HG03558 (cell line): ENCODE measurements around the gene CCDC181.

Source experiments
- ATAC-seq: cut with Tn5 transposase; IDR thresholded peaks from one replicate; pipeline ENCODE4 v1.9.1; 2021; ENCODE audit warnings: moderate number of reproducible peaks; ENCODE audit not compliant: unreplicated experiment; ENCODE audit errors: extremely low read depth

The CCDC181 gene

DNA sequence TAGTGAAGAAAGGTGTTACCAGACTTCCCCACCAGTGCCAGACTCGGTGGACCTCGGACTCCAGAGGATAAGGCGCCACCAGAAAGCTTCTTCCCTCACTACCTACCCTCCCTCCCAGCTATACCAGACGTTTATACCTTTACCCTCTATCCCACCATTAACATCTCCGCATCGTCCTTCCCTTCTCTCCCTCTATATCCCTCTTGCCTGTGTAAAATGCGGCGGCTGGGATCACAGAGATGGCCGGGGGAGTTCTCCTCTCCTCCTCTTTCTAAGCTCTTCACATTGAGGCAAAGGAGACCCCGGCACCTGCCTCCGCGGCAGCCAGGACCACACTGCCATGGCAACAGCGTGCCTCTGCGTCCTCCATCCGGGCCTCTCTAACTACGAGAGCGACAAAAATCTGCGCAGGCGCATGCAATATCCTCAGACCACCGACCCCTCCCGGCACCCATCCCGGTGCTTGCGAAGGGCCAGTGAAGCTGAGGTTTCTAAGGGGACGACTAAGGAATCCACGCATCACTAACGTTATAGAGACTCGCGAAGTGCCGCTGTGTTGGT is at the start of gene CCDC181:
CCDC181 (minus strand) TSS at position 394 of the 561 bp plus-strand sequence. CDS start 2,547 bp downstream, outside the sequence.
- no peak for ATAC-seq

DNA sequence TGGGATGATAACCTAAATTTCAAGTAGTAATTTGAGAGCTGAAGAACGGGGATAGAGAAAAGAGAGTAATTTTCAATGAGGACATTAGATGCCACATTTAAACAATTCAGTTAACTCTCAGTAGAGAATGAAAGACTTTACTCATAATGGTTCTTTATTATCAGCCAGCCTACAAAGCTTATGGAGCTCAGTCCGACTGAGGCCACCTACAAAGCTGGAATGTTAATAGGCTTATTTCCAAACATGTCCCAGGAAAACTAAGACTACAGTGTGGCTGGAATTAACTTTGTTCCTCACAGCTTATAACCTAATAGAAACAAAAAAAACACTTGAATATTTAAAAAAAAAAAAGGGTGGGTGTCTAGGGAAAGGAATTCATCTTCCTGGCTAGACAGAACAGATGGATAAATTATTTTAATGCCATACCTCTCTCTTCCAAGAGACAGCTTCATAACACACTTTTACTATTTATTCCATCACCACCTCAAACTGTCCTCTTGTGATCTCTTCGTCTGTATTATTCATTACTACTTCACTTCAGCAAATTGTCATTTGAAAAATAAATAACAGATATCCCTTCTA is 48.6 kb upstream of the CCDC181 start:
- ATAC-seq: no peak

DNA sequence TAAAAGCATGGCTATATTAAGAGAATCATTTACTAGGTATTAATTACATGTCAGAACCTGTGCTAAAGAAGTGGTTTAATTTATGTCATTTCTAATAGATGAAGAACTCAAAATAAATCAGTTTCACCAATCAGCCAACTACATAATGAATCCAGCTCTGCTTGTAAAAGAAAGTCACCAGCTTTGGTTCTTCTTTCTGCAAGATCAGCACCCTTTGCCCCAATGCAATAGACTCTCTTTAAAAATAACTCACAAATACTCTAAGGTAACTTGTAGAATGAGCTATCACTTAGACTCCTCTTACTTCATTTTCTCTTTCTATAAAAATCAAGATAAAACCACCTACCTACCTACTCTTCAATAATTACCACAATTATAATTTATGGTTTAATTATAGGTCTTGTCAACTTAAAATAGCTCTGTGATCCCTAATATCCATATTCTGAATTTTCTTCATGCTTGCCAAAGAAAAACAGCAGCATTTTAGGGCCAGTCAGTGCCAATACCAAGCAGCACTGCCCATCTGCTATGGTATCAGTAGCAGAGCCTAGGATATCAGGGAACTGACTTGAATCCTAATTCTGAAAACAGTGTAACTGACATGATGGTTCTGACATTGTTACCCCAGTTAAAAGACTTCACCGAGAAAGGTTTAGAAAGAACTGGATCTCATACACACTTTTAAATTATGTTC is 47.2 kb upstream of the CCDC181 start:
- ATAC-seq: no peak

DNA sequence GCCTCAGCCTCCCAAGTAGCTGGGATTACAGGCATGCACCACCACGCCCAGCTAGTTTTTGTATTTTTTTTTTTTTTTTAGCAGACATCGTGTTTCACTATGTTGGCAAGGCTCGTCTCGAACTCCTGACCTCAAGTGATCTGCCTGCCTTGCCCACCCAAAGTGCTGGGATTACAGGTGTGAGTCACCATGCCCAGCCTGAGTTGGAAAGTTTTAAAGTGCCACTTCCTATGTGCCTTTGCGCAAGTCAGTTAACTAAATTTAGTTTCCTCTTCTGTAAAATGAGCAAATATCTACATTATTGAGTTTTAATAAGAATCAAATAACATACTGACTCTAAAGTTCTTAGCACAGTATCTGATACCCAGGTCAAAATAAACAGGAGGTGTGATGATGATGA is 46.1 kb upstream of the CCDC181 start:
- ATAC-seq: no peak

DNA sequence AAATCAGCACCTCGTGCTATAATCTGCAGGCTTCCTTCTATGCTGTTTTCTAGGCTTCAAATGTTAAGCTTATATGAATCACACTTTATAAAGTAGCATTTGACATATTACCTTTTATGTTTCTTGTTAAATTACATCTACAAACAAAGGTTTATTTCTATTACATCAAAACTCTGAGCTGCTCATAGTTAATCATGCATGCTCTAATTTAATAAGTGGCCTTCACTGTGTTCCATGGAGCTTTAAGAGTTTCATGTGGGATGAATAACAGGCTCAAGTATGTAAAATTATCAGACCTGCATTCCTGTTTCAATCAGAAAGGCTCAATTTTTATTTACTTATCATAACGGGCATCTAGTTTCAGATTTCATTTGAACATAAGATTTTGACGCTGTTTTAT is 45.5 kb upstream of the CCDC181 start:
- no peak for ATAC-seq

DNA sequence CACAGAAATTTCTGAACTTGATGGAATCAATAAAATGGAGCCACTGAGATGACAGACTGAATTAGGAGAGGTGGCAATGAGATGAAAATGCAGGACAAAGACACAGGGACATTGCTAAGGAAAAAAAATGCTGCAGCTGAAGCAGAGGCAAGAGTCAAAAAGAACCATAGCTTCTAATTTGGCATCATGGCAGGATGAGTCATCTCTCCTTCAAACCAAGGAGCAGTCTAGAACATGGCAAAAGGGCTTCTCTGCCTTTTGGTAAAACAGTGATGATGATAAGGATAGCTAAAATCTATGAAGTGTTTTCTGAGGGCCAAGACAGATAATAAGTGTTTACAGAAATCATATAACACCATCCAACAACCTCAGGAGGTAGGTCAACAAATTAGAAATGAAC is 41.7 kb upstream of the CCDC181 start:
- no peak for ATAC-seq

DNA sequence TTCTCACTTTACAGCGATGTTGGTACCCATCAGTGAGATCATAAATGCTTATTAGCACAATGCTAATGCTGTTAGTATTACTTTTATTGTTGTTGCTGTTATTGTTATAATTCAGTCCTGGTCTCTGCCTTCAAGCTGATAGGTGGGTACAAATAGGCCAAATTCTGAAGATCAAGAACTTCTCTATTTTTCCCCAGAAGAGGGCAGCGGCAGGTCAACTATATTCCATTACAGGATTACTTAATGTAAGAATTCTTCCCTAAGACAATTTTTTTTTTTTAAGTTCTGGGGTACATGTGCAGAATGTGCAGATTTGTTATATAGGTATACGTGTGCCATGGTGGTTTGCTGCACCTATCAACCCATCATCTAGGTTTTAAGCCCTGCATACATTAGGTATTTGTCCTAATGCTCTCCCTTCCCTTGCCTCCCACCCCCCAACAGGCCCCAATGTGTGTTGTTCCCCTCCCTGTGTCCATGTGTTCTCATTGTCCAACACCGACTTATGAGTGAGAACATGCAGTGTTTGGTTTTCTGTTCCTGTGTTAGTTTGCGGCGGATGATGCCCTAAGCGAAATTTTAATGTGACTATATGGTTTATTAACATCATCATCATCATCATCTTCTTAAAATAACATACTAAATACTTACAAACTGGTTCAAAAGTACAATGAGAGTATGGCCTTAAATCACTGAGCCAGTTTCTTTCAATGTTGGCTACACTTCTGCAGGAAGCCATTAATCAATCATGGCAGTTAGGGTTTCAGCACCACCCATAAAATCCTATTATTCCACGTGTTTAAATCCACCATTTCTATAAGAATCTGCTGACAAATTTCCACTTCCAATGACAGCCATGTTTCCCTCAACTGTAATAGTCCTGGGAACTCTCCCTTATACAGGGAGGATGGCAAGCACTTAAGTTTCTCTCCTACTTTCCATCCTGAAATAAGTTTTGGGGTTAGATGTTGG is 39.3 kb upstream of the CCDC181 start:
- ATAC-seq: no peak

DNA sequence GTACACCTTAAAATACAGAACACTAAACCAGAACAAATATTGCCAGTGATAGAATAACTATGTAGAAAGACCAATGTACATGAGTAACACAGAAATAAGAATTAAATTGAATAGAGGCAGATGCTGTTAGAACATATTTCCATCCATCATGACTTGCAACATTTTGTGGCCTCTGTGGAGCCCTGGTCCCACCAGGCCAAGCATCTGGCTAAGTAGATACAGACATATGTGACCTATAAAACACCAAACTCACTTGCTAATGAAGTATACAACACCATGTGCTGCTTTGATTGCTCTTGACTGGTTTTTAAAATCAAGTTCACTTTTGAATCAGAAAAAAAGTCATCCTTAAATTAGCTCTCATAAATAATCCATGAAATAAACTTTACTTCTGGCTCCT is 38.0 kb upstream of the CCDC181 start:
- no peak for ATAC-seq

DNA sequence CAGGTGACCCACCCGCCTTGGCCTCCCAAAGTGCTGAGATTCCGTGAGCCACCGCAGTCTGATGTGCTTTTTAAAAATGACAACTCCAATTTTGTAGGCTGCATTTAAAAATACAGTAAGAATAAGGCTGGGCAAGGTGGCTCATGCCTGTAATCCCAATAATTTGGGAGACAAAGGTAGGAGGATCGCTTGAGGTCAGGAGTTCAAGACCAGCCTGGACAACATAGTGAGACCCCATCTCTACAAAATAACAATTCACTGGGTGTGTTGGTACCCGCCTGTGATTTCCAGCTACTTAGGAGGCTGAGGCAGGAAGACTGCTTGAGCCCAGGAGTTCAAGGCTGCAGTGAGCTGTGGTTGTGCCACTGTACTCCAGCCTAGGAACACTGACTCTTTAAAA is 35.1 kb upstream of the CCDC181 start:
- ATAC-seq: no peak

DNA sequence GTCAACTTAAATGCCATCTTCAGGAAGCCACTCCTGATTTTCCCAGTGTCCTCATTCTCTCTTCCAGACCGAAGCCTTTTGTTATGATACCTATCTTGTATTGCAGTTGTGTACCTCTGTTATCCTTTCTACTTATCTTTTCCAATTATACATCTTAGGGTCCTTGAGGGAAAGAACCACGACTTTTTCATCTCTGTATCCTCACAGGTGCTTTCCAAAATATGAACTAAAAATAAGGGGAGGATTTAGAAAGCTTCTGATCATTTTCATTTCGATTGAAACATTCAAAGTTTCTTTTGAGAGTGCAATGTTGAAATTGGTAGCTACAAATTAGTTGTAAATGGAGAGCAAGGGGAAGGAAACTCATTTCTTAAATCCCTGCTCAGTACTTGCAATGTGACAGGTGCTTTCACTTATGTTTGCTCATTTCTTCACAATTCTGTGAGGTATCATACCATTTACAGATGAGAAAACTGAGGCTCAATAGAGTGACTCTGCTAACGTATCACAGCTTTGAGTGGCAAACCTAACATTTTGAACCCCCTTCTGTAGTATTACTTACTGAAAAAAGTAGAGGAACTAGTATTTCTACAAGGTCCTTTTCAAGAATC is 34.2 kb upstream of the CCDC181 start:
- ATAC-seq: no peak

DNA sequence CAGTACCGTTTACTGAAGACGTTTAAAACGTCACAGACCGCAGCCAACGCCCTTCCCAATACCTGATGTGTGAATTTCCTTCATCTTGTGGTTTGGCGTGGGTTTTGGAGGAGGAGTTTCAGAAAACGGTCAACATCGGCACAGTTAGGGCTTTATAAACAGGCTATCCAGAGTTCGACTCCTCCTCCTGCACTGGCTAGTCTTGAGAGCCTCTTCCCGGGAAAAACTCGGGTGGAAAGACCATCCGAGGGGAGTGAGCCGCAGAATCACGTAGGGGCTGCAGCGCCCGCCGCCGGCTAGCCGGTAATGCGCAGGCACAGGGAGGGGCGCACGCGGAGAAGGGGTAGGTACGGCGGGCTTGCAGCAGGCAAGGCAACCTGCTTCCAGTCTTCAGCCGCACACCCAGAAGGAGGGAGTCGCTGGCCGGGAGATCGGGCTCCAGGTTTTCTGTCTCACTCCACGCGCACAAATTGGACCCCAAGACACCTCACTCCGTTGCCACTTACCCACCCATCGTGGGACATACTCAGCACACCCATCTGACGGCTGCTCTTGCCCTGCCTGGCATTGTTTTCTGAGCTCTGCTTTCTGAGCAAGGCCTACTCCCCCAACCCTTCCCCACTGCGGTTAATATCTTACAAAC is 33.0 kb upstream of the CCDC181 start:
- no peak for ATAC-seq

DNA sequence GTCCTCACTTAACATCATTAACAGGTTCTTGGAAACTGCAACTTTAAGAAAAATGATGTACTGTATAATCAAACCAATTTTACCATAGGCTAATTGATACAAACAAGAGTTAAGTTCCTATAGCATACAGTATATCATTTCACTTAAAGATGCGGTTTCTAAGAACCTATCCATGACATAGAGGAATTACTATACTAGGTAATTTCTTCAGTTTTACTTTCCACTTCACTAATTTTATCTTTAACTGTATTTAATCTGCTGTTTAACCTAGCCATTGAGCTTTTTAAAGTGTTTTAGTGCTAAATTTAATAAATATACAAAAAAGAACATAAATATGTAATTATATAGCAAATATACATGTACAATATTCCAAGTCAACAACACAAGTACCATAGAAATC is 30.2 kb upstream of the CCDC181 start:
- no peak for ATAC-seq

DNA sequence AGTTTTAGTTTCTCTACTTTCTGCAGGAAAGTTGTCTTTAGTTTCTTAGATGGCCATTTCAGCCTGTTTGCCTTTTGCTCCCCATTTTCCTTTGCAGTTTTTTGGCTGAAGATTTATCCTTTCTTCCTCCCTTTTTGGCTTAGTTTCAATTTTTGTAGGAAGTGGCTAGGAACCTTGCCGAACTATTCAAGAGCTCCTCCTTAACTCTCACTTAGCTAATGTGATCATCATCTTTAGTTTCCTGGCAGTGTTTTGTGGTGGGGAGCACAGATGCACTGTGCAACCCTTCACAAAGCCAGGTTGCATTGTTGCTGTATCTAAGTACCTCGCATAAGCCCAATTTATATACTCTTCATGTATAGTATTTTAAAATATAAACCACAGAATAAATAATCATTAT is 28.8 kb upstream of the CCDC181 start:
- no peak for ATAC-seq

DNA sequence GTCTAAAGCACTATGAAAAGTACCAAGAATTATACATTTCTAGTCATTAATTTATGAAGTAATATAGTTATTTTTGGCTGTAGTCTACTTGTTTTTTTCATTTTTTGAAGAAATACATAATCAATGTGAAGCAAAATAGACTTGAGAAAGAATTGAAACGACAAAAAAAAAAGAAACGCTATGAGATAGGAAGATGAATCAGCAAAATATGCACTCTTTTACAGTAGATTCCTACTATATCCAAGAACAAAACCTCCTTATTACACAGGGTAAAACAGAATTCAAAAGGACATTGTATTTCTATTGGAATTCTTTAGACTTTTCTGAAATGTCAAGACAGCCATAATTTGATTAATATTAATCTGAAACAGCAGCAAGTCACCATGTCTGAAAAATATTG is 25.6 kb upstream of the CCDC181 start:
- no peak for ATAC-seq

DNA sequence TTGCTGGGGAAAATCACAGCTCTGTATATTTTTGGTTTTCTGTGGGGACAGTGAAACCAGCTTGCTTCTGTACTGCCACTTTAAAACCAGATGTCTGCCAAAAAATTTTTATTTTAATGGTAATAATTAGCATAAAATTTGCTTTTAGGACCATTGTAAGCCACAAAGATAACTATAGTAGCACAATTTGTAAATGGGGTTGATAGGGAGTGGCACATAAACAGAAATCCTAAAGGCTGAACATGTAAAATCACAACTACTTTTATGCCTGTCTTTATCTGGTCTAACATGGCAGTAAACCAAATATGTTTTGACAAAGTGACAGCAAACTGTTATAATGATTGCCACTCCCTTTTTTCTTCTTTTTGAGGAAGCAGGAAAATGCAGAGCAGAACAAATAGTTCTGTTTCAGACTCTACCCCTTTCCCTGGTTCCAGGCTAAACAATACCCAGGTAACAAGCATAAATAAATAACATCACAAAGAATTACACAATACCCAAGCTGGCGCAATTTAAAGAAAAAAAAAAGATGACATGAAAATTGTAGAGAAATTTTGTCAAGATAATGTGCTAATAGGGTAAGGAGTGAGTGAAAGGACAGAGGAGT is 24.0 kb upstream of the CCDC181 start:
- ATAC-seq: no peak

DNA sequence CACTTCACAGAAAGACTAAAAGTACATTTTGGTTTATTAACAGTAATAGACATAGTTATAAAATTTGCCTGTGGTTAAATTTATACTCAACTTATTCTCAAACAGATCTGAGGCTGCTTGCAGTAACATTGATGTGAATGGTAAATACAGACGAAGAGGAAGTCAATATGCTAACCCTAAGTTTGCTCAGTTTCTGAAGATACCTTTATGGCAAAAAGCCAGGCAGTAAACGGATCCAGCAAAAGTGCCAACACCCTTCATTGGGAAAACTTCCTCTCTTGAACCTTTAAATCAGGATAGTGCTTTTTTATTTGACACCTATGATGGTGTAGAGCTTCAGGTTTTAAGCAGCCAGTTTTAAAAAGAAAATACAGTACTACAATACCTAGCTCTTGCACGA is 16.6 kb upstream of the CCDC181 start:
- ATAC-seq: no peak

DNA sequence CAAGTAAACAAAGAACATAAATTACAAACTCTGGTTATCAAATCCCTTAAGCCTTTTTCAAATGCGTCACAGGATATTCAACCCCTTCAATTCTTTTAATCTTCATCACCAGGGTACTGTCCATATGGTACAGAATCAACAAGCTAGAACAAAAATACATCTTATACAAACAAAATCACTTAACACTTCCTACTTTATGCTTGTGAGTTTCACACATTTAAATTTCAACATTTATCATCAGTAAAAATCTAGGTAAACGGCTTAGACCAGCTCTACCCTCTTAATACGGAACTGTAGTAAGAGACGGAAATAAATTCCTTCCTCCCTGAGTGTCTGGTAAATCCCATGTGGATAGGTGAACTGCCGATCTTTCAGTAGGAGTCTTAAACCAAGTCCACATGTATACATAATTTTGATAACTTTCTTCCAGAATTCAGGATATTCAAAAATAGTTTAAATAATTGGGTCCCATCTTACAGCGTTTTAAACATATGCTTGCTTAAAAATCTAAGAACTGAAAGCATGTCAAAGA is 1.0 kb downstream of the CCDC181 start:
- ATAC-seq: no peak

DNA sequence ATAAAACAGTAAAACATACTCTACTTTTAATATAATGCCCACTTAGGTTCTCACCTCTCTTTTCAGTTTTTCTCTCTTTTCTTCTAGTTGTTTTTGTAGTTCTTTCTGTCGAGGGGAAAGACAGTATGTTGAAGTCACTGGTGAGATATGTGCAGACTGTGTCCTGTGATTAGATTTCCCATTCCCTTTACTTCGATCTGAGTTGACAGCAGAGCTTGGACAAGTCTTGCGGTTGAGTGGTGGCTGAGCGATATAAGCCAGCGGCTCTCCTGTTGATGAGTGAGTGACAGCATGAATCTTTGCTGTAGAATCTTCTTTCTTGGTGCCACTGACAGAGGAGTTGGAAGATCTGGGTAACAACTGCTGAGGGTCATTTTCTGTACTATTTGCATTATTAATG is 6.0 kb downstream of the CCDC181 start:
- ATAC-seq: no peak

DNA sequence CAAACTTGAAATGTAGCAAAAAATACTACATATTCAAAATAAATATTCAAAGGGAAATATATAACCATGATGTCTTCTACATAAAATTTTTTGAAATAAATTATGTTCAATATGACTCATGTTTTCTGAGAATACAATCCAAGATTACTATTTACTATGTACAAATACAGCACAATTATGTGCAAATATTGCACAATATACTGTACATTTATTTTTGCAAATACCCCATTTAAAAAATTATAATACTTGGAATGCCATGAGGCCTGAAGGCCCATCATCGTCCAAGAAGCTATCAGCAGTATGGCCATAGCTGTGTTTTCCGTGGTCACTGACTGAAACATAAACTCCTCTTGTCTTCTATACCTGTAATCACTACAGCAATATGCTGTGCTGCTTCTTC is 12.3 kb downstream of the CCDC181 start:
- no peak for ATAC-seq
